Neural progenitor cell (in vitro differentiated cells): ENCODE data around the gene TTC12. TPM values are rescaled to one million over a fixed set of nuclear protein-coding genes. Genes with fewer than 3 reads are reported as not detected.

Experiments
- DNase-seq: peaks from one replicate; pipeline ENCODE4 v3.0.0-alpha.2; 2016; ENCODE audit warnings: low spot score
- H2AFZ ChIP-seq: fragments of 200-600 bp; sonication (generic); replicated peaks from 2 replicates; pipeline ENCODE4 v1.6.1; 2016; ENCODE audit warnings: antibody characterized with exemption
- H3F3A ChIP-seq: fragments of 200-600 bp; sonication (generic); 2 replicates; pipeline ENCODE4 v1.6.1; 2016; ENCODE audit warnings: antibody characterized with exemption, low read depth
- H3K27ac ChIP-seq: fragments of 200-600 bp; sonication (generic); 2 replicates; pipeline ENCODE4 v1.5.1; 2016; ENCODE audit warnings: mild to moderate bottlenecking
- H3K27me3 ChIP-seq: fragments of 200-600 bp; sonication (generic); 2 replicates; pipeline ENCODE4 v1.6.1; 2016; ENCODE audit warnings: mild to moderate bottlenecking, moderate library complexity
- H3K36me3 ChIP-seq: fragments of 200-600 bp; sonication (generic); 2 replicates; pipeline ENCODE4 v1.5.1; 2016
- H3K4me1 ChIP-seq: fragments of 200-600 bp; sonication (generic); 2 replicates; pipeline ENCODE4 v1.6.1; 2016; ENCODE audit warnings: mixed run types
- H3K4me2 ChIP-seq: fragments of 200-600 bp; sonication (generic); 2 replicates; pipeline ENCODE4 v1.6.1; 2016
- H3K4me3 ChIP-seq: fragments of 200-600 bp; sonication (generic); 2 replicates; pipeline ENCODE4 v1.5.1; 2016
- H3K79me2 ChIP-seq: fragments of 200-600 bp; sonication (generic); 2 replicates; pipeline ENCODE4 v1.6.1; 2016; ENCODE audit warnings: low read depth
- H3K9ac ChIP-seq: fragments of 200-600 bp; sonication (generic); 2 replicates; pipeline ENCODE4 v1.6.1; 2016
- H3K9me3 ChIP-seq: fragments of 200-600 bp; sonication (generic); 2 replicates; pipeline ENCODE4 v1.5.1; 2016; ENCODE audit warnings: low read depth
- H4K20me1 ChIP-seq: fragments of 200-600 bp; sonication (generic); 2 replicates; pipeline ENCODE4 v1.6.1; 2016; ENCODE audit warnings: low read depth
- H3K27ac Mint-ChIP-seq: 3 replicates; pipeline ENCODE4 v1.8.0; 2021; ENCODE audit warnings: mixed read lengths
- H3K27me3 Mint-ChIP-seq: 2 replicates; pipeline ENCODE4 v1.8.0; 2022; ENCODE audit warnings: low read depth, mild to moderate bottlenecking, inconsistent platforms, moderate library complexity, mixed read lengths; ENCODE audit not compliant: insufficient read depth
- H3K36me3 Mint-ChIP-seq: 3 replicates; pipeline ENCODE4 v1.8.0; 2021; ENCODE audit warnings: mixed read lengths
- H3K4me1 Mint-ChIP-seq: 3 replicates; pipeline ENCODE4 v1.8.0; 2021; ENCODE audit warnings: mixed read lengths
- H3K4me3 Mint-ChIP-seq: 3 replicates; pipeline ENCODE4 v1.8.0; 2021; ENCODE audit warnings: mild to moderate bottlenecking, moderate library complexity, mixed read lengths
- H3K9me3 Mint-ChIP-seq: 3 replicates; pipeline ENCODE4 v1.8.0; 2020; ENCODE audit warnings: mixed read lengths
- EZH2 ChIP-seq: fragments of 200-600 bp; sonication (generic); IDR thresholded peaks from 2 replicates; pipeline ENCODE4 v1.6.1; 2017; ENCODE audit warnings: antibody characterized with exemption, mild to moderate bottlenecking, moderate library complexity
- EZH2phosphoT487 ChIP-seq: fragments of 200-600 bp; sonication (generic); IDR thresholded peaks from 2 replicates; pipeline ENCODE4 v1.6.1; 2017; ENCODE audit warnings: antibody characterized with exemption
- total RNA-seq: library from RNA; depleted of rRNA; stranded (reverse); fragments of >200 nt; gene quantifications from 2 replicates; pipeline ENCODE4 v1.2.3, GENCODE V29; 2015; ENCODE audit warnings: low replicate concordance
- TF ChIP-seq, protein P1 (sequence below): fragments of 200-600 bp; sonication (generic); IDR thresholded peaks from 2 replicates; pipeline ENCODE4 v1.5.1; 2017; ENCODE audit warnings: antibody characterized with exemption, mild to moderate bottlenecking

The TTC12 gene
- total RNA-seq, 1 donor from 2014 or later, result 33.4 TPM

DNA sequence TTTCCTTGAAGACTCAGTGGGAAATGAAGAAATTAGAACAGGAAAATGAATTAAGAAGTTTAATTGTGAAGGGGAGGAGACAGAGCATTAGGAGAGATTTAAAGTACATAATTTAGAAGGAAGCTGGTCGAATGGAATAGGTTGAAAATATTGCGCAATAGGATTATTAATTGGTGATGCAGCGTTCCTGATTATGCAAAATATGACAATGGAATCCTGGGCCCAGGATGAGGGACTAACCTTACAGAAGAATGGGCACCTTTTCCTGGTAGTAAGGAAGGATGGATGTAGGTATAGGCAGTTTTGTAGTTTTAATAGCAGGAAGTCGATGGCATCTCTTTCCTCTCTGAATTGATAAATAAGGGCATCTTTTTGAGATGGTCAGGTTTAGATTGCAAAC lies 7.8 kb downstream of the TTC12 start:
- H3K36me3 ChIP-seq, result no peaks in the 10 kb centered on the region
- H3K4me2 ChIP-seq, result no peak overlapping the region
- no peaks in the 10 kb centered on the region for H3K4me1 ChIP-seq
- no peak overlapping the region for H3K4me3 ChIP-seq
- H2AFZ ChIP-seq, result no peak overlapping the region
- H3K4me1 Mint-ChIP-seq, result peaks cover under 1% of the 10 kb centered on the region
- no peaks in the 10 kb centered on the region for H3K79me2 ChIP-seq
- TF ChIP-seq EZH2phosphoT487 (no peak), EZH2 (no peak)
- TF ChIP-seq, protein P1, sequence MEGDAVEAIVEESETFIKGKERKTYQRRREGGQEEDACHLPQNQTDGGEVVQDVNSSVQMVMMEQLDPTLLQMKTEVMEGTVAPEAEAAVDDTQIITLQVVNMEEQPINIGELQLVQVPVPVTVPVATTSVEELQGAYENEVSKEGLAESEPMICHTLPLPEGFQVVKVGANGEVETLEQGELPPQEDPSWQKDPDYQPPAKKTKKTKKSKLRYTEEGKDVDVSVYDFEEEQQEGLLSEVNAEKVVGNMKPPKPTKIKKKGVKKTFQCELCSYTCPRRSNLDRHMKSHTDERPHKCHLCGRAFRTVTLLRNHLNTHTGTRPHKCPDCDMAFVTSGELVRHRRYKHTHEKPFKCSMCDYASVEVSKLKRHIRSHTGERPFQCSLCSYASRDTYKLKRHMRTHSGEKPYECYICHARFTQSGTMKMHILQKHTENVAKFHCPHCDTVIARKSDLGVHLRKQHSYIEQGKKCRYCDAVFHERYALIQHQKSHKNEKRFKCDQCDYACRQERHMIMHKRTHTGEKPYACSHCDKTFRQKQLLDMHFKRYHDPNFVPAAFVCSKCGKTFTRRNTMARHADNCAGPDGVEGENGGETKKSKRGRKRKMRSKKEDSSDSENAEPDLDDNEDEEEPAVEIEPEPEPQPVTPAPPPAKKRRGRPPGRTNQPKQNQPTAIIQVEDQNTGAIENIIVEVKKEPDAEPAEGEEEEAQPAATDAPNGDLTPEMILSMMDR, result no peak
- H3K9me3 Mint-ChIP-seq, result no peaks in the 10 kb centered on the region
- DNase-seq, result no peak
- H3K4me3 Mint-ChIP-seq, result no peak overlapping the region
- H3F3A ChIP-seq, result no peaks in the 10 kb centered on the region
- no peaks in the 10 kb centered on the region for H4K20me1 ChIP-seq
- no peaks in the 10 kb centered on the region for H3K9me3 ChIP-seq
- H3K27me3 ChIP-seq, result no peaks in the 10 kb centered on the region
- peaks cover 27% of the 10 kb centered on the region for H3K36me3 Mint-ChIP-seq
- no peak overlapping the region for H3K27ac Mint-ChIP-seq
- H3K9ac ChIP-seq, result no peak overlapping the region
- H3K27me3 Mint-ChIP-seq, result no peaks in the 10 kb centered on the region
- no peak overlapping the region for H3K27ac ChIP-seq

DNA sequence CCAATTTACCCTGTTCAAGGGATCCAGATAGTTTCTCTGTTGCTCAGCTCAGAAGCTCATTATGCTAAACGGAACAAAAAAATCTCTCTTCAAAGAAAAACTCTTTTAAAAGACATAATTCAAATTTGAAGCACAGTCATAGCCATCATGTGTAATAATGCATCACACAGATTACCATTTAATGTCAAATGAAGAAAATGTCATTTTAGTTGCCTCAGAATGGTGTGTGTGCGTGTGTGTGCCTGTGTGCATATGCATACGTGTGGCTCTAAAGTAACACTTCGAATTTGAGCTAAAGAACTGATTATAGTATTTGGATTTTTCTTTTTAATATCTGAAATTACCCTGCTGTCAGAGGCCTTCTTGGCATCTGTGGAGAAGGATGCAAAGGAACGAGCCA lies 9.9 kb downstream of the TTC12 start:
- no peak overlapping the region for H3K9ac ChIP-seq
- no peaks in the 10 kb centered on the region for H4K20me1 ChIP-seq
- no peak overlapping the region for H3K4me3 ChIP-seq
- H2AFZ ChIP-seq, result no peak overlapping the region
- no peak overlapping the region for H3K27ac Mint-ChIP-seq
- DNase-seq, result no peak
- no peaks in the 10 kb centered on the region for H3K79me2 ChIP-seq
- peaks cover 13% of the 10 kb centered on the region for H3K36me3 Mint-ChIP-seq
- H3K4me2 ChIP-seq, result no peak overlapping the region
- TF ChIP-seq, protein P1, result no peak
- no peak for TF ChIP-seq EZH2phosphoT487
- no peak for TF ChIP-seq EZH2
- H3K27me3 ChIP-seq, result no peaks in the 10 kb centered on the region
- H3K9me3 ChIP-seq, result no peaks in the 10 kb centered on the region
- H3K36me3 ChIP-seq, result no peaks in the 10 kb centered on the region
- no peaks in the 10 kb centered on the region for H3K9me3 Mint-ChIP-seq
- H3K4me3 Mint-ChIP-seq, result no peak overlapping the region
- H3K27ac ChIP-seq, result no peak overlapping the region
- H3F3A ChIP-seq, result no peaks in the 10 kb centered on the region
- no peaks in the 10 kb centered on the region for H3K4me1 ChIP-seq
- peaks cover 3% of the 10 kb centered on the region for H3K4me1 Mint-ChIP-seq
- no peaks in the 10 kb centered on the region for H3K27me3 Mint-ChIP-seq

DNA sequence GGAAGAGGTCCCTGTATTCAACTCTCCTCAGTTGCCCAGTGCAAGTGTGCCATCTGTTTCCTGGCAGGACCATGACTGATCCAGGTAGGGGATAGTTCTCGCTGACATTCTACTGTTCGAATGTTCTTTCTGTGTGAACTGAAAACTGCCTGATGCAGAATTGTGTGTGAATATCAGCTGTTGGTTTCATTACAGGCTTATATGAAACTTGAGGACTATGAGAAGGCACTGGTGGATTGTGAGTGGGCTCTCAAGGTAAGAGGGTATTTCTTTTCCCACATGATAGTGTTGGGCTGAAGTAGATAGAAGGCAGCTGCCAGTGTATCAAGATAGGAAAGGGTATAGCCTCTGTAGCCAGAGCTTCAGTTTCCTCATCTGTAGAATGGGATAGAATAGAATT lies 15.3 kb downstream of the TTC12 start:
- Mint-ChIP-seq H3K9me3 (no peaks in the 10 kb centered on the region), H3K27ac (no peak overlapping the region), H3K4me3 (no peak overlapping the region), H3K27me3 (no peaks in the 10 kb centered on the region), H3K36me3 (peaks cover 9% of the 10 kb centered on the region), H3K4me1 (peaks cover 9% of the 10 kb centered on the region)
- Histone ChIP-seq H3K36me3 (no peaks in the 10 kb centered on the region), H4K20me1 (peaks cover 10% of the 10 kb centered on the region), H2AFZ (no peak overlapping the region), H3K9ac (no peak overlapping the region), H3K27ac (no peak overlapping the region), H3K79me2 (no peaks in the 10 kb centered on the region), H3K27me3 (no peaks in the 10 kb centered on the region), H3K4me1 (peaks cover 13% of the 10 kb centered on the region), H3K4me2 (no peak overlapping the region), H3F3A (no peaks in the 10 kb centered on the region), H3K9me3 (no peaks in the 10 kb centered on the region), H3K4me3 (no peak overlapping the region)
- TF ChIP-seq EZH2 (no peak), EZH2phosphoT487 (no peak)
- TF ChIP-seq, protein P1, result no peak
- no peak for DNase-seq
